Measurements from ENCODE around the gene PPP2CA. TPM values are rescaled to one million over a fixed set of nuclear protein-coding genes. Genes with fewer than 3 reads are reported as not detected.

Gene PPP2CA
- total and polyA plus RNA-seq, 2 of the 8 experiments (the other 6 are each of a cell fraction or from before 2014, with no cell fraction given): 75.0 to 205 TPM

- Histone ChIP-seq H4K5ac (ENCODE audit: insufficient read length, low read depth, low read length) (no peak overlapping the region), H3K9ac (replicated peaks in 1 of 4; ENCODE audit: extremely low read depth in 1 of 4, low read depth in 3 of 4, low read length in 3 of 4) (no peak overlapping the region), H3K27ac (ENCODE audit: low read depth, low read length) (no peak overlapping the region), H3K27me3 (replicated peaks in 1 of 4; ENCODE audit: control insufficient read depth in 3 of 4, extremely low read depth in 1 of 4, insufficient read depth in 3 of 4, low read length in 3 of 4) (no peaks in the 10 kb centered on the region), H3K56ac (replicated peaks; ENCODE audit: insufficient read length, low read depth, low read length) (no peak overlapping the region), H2BK5ac (ENCODE audit: low read depth, low read length) (no peak overlapping the region), H3K18ac (ENCODE audit: extremely low read depth, low read length) (no peak overlapping the region), H4K91ac (replicated peaks; ENCODE audit: insufficient read length, low read length) (no peak overlapping the region), H3K4me3 (ENCODE audit: extremely low read depth in 1 of 4, insufficient read depth in 2 of 4, low read depth in 3 of 4, low read length in 4 of 4) (no peak overlapping the region), H2AK5ac (ENCODE audit: low read depth, low read length) (no peak overlapping the region), H2BK12ac (ENCODE audit: low read depth, low read length) (no peak overlapping the region), H2AFZ (ENCODE audit: low read length) (no peak overlapping the region), H3K23me2 (ENCODE audit: low read depth, low read length) (no peaks in the 10 kb centered on the region), H3K36me3 (ENCODE audit: control insufficient read depth in 2 of 4, insufficient read depth in 4 of 4, low read length in 3 of 4) (peaks cover 6 to 37% (median 28%) of the 10 kb centered on the region in 4 experiments; a peak in 7 of 8 replicates), H3K79me2 (ENCODE audit: control insufficient read depth in 1 of 2, insufficient read depth in 2 of 2, low read length in 2 of 2) (0 out of 4 replicates have a peak, but pooled peaks cover 0 to 3% of the 10 kb centered on the region in 2 experiments), H4K8ac (ENCODE audit: extremely low read depth, insufficient read depth, low read length) (no peak overlapping the region), H3K23ac (ENCODE audit: insufficient read length) (no peak overlapping the region), H3K79me1 (ENCODE audit: low read depth, low read length) (peaks cover 5% of the 10 kb centered on the region; the same call in 1 of the 2 replicates), H4K20me1 (replicated peaks in 1 of 2; ENCODE audit: control insufficient read depth in 1 of 2, insufficient read depth in 2 of 2, low read length in 2 of 2) (peaks cover 12 to 37% of the 10 kb centered on the region in 2 experiments), H2BK15ac (ENCODE audit: low read length) (no peak overlapping the region), H3K4me2 (ENCODE audit: insufficient read depth in 1 of 2, low read depth in 2 of 2, low read length in 2 of 2) (no peak overlapping the region), H3K4me1 (replicated peaks in 1 of 4; ENCODE audit: control insufficient read depth in 3 of 4, insufficient read depth in 4 of 4, low read length in 3 of 4) (no peaks in the 10 kb centered on the region), H3K9me3 (ENCODE audit: insufficient read depth in 2 of 2, low read depth in 1 of 2, low read length in 1 of 2) (no peaks in the 10 kb centered on the region), H3K4ac (replicated peaks; ENCODE audit: insufficient read length, low read depth, low read length) (no peak overlapping the region), H2BK20ac (ENCODE audit: low read length) (no peak overlapping the region), H3K14ac (ENCODE audit: insufficient read length) (no peak overlapping the region), H2BK120ac (replicated peaks; ENCODE audit: low read depth, low read length) (no peak overlapping the region)
- DNase-seq (ENCODE audit: low read depth in 1 of 2, low spot score in 2 of 2) (peak in 1 of 2 experiments; percentile 32), FAIRE-seq (no peak)
- 91% methylated on average over 4 of the region's 4 CpGs; no CpG with 5 or more reads in 1 of the 2 experiments for WGBS, 2 experiments (ENCODE audit: extremely low coverage in 1 of 2, insufficient coverage in 1 of 2, insufficient read length in 1 of 2, insufficient replicate concordance in 2 of 2, low coverage in 1 of 2, low lambda C conversion rate in 2 of 2, missing lambda C conversion rate in 1 of 2)
- CTCF ChIA-PET (ENCODE audit: partially characterized antibody): interaction anchor here (0.5 to 24.3 kb wide), 25 partner anchors 9 to 946 kb away, joined by 3 to 629 read pairs (median 4); no protein-coding TSS in a partner anchor
- POLR2A ChIA-PET (ENCODE audit: partially characterized antibody): interaction anchor here (0.7 to 3.4 kb wide), 7 partner anchors 12 to 107 kb away, joined by 3 to 18 read pairs (median 4); partner anchors contain the start of gene SKP1
- TF ChIP-seq POLR2A (IDR thresholded peaks at IDR 0.05; ENCODE audit: control extremely low read depth in 1 of 2, low read depth in 2 of 2, low read length in 2 of 2) (0 out of 3 replicates have a peak, but pooled peaks of 1 of the 2 experiments have one; percentile 26), BRCA1 (IDR thresholded peaks at IDR 0.05; ENCODE audit: low read depth, low read length) (no peak), TCF12 (IDR thresholded peaks at IDR 0.05; ENCODE audit: low read depth, low read length) (no peak)
Measured at GRCh38 chr5:134146651-134147518, 79.0 kb downstream of the PPP2CA start.
